Subcutaneous abdominal adipose tissue (tissue), 5 donors: Measurements from ENCODE around the gene OSBPL6.
"Not testable (repeated sequence)": the region's sequence is repeated elsewhere in the genome, so short reads cannot be mapped to it uniquely, and the experiment has no call there.

Source experiments
- H3K27ac ChIP-seq: one replicate; pipeline ENCODE4 v1.7.0; 2013; ENCODE audit warnings: low read depth, mild to moderate bottlenecking, inconsistent platforms, low read length, moderate library complexity
- H3K27me3 ChIP-seq, 5 donors: one replicate each; pipeline ENCODE4 v1.7.0; 2013; ENCODE audit warnings: low read length in 5 of 5, inconsistent platforms in 1 of 5; ENCODE audit not compliant: control insufficient read depth in 5 of 5, insufficient read depth in 4 of 5
- H3K36me3 ChIP-seq, 5 donors: one replicate each; pipeline ENCODE4 v1.7.0; 2013; ENCODE audit warnings: low read length in 5 of 5; ENCODE audit not compliant: control insufficient read depth in 5 of 5, insufficient read depth in 5 of 5
- H3K4me1 ChIP-seq, 5 donors: one replicate each; pipeline ENCODE4 v1.7.0; 2013; ENCODE audit warnings: low read length in 5 of 5, mild to moderate bottlenecking in 3 of 5, moderate library complexity in 1 of 5; ENCODE audit not compliant: control insufficient read depth in 5 of 5, insufficient read depth in 5 of 5
- H3K4me3 ChIP-seq, 5 donors: one replicate each; pipeline ENCODE4 v1.7.0; 2013; ENCODE audit warnings: low read length in 5 of 5, low read depth in 1 of 5
- H3K9ac ChIP-seq, 5 donors: one replicate each; pipeline ENCODE4 v1.7.0; 2013; ENCODE audit warnings: low read length in 5 of 5, mild to moderate bottlenecking in 4 of 5, moderate library complexity in 3 of 5
- H3K9me3 ChIP-seq, 5 donors: one replicate each; pipeline ENCODE4 v1.7.0; 2013; ENCODE audit warnings: low read length in 5 of 5; ENCODE audit not compliant: control insufficient read depth in 5 of 5
- donor health status: healthy.
- donor health status: healthy.
- donor health status: healthy.
- donor health status: healthy.
- donor health status: healthy.

The OSBPL6 gene

GRCh38 chr2:178328037-178328436, 133.7 kb downstream of the OSBPL6 start:
- Histone ChIP-seq H3K36me3 (no peaks in the 10 kb centered on the region), H3K27ac (no peak overlapping the region)

GRCh38 chr2:178330175-178331017, 136.1 kb downstream of the OSBPL6 start:
- Histone ChIP-seq H3K4me3 (no peak overlapping the region), H3K27ac (no peak overlapping the region), H3K27me3 (no peaks in the 10 kb centered on the region), H3K9me3 (no peaks in the 10 kb centered on the region), H3K36me3 (no peaks in the 10 kb centered on the region), H3K4me1 (peaks cover 0 to 7% (median 0%) of the 10 kb centered on the region in 5 donors), H3K9ac (no peak overlapping the region)

More at GRCh38 chr2:178328037-178328436, 133.7 kb downstream of the OSBPL6 start:
- no peaks in the 10 kb centered on the region for H3K27me3 ChIP-seq
- H3K9me3 ChIP-seq, result no peaks in the 10 kb centered on the region
- no peak overlapping the region for H3K9ac ChIP-seq
- H3K4me3 ChIP-seq, result no peak overlapping the region
- peaks cover 0 to 7% (median 0%) of the 10 kb centered on the region in 5 donors for H3K4me1 ChIP-seq

GRCh38 chr2:178331474-178332432, 137.4 kb downstream of the OSBPL6 start:
- H3K9me3 ChIP-seq, result no peaks in the 10 kb centered on the region
- no peak overlapping the region for H3K27ac ChIP-seq
- no peaks in the 10 kb centered on the region for H3K27me3 ChIP-seq
- peaks cover 0 to 7% (median 0%) of the 10 kb centered on the region in 5 donors for H3K4me1 ChIP-seq
- no peak overlapping the region for H3K4me3 ChIP-seq
- no peak overlapping the region for H3K9ac ChIP-seq
- H3K36me3 ChIP-seq, result peaks cover 0 to 7% (median 3%) of the 10 kb centered on the region in 5 donors

DNA sequence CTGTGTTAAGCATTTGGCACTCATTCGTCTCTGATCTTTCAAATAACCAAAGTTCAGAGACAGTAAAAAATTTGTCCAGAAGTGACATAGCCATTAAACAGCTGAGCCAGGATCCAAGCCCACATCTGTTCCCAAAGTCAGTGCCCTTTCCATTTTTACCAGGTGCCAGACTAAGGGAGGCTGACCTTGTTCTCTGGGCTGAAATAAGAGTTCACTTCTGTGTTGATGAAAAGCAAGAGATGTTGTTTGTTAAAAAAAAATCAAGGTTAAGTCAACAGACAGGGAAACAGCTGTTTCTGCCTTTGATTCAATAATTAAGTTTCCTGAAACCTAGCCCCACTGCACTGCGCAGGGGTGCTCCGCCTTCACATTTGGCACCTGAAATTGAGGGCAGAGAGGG, 139.5 kb downstream of the OSBPL6 start:
- H3K36me3 ChIP-seq, result peaks cover 0 to 9% (median 3%) of the 10 kb centered on the region in 5 donors
- H3K27me3 ChIP-seq, result no peaks in the 10 kb centered on the region
- H3K4me1 ChIP-seq, result no peaks in the 10 kb centered on the region
- no peaks in the 10 kb centered on the region for H3K9me3 ChIP-seq
- no peak overlapping the region for H3K27ac ChIP-seq
- H3K9ac ChIP-seq, result no peak overlapping the region
- H3K4me3 ChIP-seq, result no peak overlapping the region

DNA sequence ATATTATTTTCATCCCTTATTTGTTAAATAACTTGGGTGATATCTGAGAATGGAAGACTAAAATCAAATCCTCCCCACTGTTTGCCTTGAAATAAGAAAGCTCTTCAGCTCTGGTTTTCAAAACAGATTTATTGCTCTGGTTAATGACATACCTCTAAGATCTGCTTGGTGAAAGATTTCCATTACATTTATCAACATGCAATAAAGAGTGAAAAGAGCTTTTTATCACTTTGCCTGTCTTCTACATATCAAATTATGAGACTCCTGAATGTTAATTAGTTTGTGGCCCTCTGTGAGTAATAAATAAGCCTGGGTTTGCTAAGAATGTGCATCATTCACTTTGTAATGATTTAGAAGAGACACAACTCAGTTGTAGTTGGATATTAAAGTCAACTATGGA, 140.9 kb downstream of the OSBPL6 start:
- H3K36me3 ChIP-seq, result peaks cover 0 to 9% (median 3%) of the 10 kb centered on the region in 5 donors
- H3K27me3 ChIP-seq, result no peaks in the 10 kb centered on the region
- H3K27ac ChIP-seq, result no peak overlapping the region
- H3K4me1 ChIP-seq, result no peaks in the 10 kb centered on the region
- no peak overlapping the region for H3K9ac ChIP-seq
- no peak overlapping the region for H3K4me3 ChIP-seq
- no peaks in the 10 kb centered on the region for H3K9me3 ChIP-seq

- Histone ChIP-seq H3K4me1 (no peaks in the 10 kb centered on the region), H3K27me3 (no peaks in the 10 kb centered on the region), H3K9me3 (no peaks in the 10 kb centered on the region), H3K27ac (no peak overlapping the region), H3K4me3 (no peak overlapping the region), H3K36me3 (no peaks in the 10 kb centered on the region), H3K9ac (no peak overlapping the region)
Measured at GRCh38 chr2:178344121-178344520, 149.8 kb downstream of the OSBPL6 start.

GRCh38 chr2:178345951-178346350, 151.6 kb downstream of the OSBPL6 start:
- Histone ChIP-seq H3K36me3 (peaks cover 0 to 3% (median 0%) of the 10 kb centered on the region in 5 donors), H3K9ac (no peak overlapping the region), H3K4me3 (no peak overlapping the region), H3K27ac (no peak overlapping the region), H3K27me3 (no peaks in the 10 kb centered on the region), H3K4me1 (no peaks in the 10 kb centered on the region), H3K9me3 (no peaks in the 10 kb centered on the region)

GRCh38 chr2:178350051-178350450, 155.7 kb downstream of the OSBPL6 start:
- H3K9me3 ChIP-seq, result no peaks in the 10 kb centered on the region
- H3K27me3 ChIP-seq, result no peaks in the 10 kb centered on the region
- peaks cover 0 to 3% (median 0%) of the 10 kb centered on the region in 5 donors for H3K36me3 ChIP-seq
- H3K4me3 ChIP-seq, result no peak overlapping the region
- H3K27ac ChIP-seq, result no peak overlapping the region
- no peak overlapping the region for H3K9ac ChIP-seq
- H3K4me1 ChIP-seq, result no peaks in the 10 kb centered on the region

- not testable (repeated sequence) for H3K27ac ChIP-seq, H3K9ac ChIP-seq, H3K27me3 ChIP-seq, H3K4me1 ChIP-seq, H3K4me3 ChIP-seq, H3K36me3 ChIP-seq, H3K9me3 ChIP-seq
Measured at GRCh38 chr2:178357704-178358103, 163.4 kb downstream of the OSBPL6 start.
